Stimulated activated naive B cell treated with anti-CD40 and anti-IgM and Interleukin-4, amounts not matched to agents 10 μg/mL and 1 μg/mL and 100 μg/mL, for 72 hours (primary cell): ENCODE data around the gene KLB.

Experiments used
- ATAC-seq, 2 donors: fragments of 150-1000 bp; cut with Tn5 transposase; replicated peaks; 2 replicates each; pipeline ENCODE4 v1.10.0; 2021; ENCODE audit warnings: moderate library complexity in 1 of 2
- DNase-seq: peaks from one replicate; pipeline ENCODE4 v3.0.0; 2021
- H3K27ac Mint-ChIP-seq: one replicate; pipeline ENCODE4 v1.8.0; 2022; ENCODE audit warnings: mild to moderate bottlenecking, mixed read lengths
- H3K27me3 Mint-ChIP-seq, 2 donors: one replicate each; pipeline ENCODE4 v1.8.0; 2022; ENCODE audit warnings: mixed read lengths in 2 of 2
- H3K36me3 Mint-ChIP-seq, 2 donors: one replicate each; pipeline ENCODE4 v1.8.0; 2022; ENCODE audit warnings: mixed read lengths in 2 of 2, mild to moderate bottlenecking in 1 of 2
- H3K4me1 Mint-ChIP-seq, 2 donors: one replicate each; pipeline ENCODE4 v1.8.0; 2022; ENCODE audit warnings: mixed read lengths in 2 of 2, mild to moderate bottlenecking in 1 of 2
- H3K4me3 Mint-ChIP-seq, 2 donors: one replicate each; pipeline ENCODE4 v1.8.0; 2022; ENCODE audit warnings: mild to moderate bottlenecking in 2 of 2, mixed read lengths in 2 of 2, moderate library complexity in 1 of 2
- H3K9me3 Mint-ChIP-seq, 2 donors: one replicate each; pipeline ENCODE4 v1.8.0; 2022; ENCODE audit warnings: mixed read lengths in 2 of 2, mild to moderate bottlenecking in 1 of 2

Gene KLB

DNA sequence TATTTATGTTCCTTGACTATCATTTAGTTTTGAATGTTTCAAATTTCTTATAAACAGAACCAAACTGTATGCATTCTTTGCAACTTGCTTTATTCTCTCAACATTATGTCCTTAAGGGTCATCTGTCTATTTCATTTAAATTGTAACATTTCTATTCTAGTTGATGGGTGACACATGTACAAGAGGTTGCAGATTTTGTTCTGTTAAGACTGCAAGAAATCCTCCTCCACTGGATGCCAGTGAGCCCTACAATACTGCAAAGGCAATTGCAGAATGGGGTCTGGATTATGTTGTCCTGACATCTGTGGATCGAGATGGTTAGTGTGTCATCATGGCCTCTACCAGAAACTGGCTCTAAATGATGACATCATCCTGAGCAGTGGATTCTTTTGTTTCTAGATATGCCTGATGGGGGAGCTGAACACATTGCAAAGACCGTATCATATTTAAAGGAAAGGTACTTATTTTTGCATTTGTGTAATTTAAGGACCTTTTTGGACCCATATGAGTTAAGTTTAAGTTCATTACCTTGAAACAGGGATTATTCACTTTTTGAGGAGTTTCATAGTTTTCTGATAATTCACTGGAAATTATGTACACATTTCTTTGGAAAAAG, 58.3 kb downstream of the KLB start:
- Mint-ChIP-seq H3K9me3 (no peaks in the 10 kb centered on the region), H3K27me3 (no peaks in the 10 kb centered on the region), H3K36me3 (peaks cover 19 to 22% of the 10 kb centered on the region in 2 donors), H3K4me3 (no peak overlapping the region), H3K27ac (no peak overlapping the region), H3K4me1 (peaks cover 6 to 9% of the 10 kb centered on the region in 2 donors)
- no peak for ATAC-seq
- no peak for DNase-seq

DNA sequence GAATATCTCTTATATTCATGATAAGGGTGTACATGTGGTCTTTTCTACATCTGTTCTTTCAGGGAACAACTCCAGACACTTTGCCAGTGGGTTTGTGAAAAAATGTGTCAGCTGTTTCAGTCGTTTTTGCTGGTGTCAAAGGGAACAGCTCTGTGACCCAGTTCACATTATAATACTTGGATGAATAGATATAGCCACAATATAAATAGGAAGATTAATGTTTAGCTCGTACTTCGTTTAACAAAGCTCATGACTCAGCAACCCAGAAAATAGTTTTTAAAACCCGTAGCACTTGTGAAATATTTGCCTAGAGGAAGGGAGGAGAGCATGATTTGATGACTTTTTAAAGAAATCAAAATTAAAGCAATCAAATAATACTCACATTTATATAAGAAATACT, 60.0 kb downstream of the KLB start:
- no peaks in the 10 kb centered on the region for H3K27me3 Mint-ChIP-seq
- ATAC-seq (no peak), DNase-seq (no peak)
- H3K36me3 Mint-ChIP-seq, result peaks cover 19 to 30% of the 10 kb centered on the region in 2 donors
- H3K27ac Mint-ChIP-seq, result no peak overlapping the region
- H3K4me3 Mint-ChIP-seq, result no peak overlapping the region
- no peaks in the 10 kb centered on the region for H3K9me3 Mint-ChIP-seq
- peaks cover 7 to 12% of the 10 kb centered on the region in 2 donors for H3K4me1 Mint-ChIP-seq

DNA sequence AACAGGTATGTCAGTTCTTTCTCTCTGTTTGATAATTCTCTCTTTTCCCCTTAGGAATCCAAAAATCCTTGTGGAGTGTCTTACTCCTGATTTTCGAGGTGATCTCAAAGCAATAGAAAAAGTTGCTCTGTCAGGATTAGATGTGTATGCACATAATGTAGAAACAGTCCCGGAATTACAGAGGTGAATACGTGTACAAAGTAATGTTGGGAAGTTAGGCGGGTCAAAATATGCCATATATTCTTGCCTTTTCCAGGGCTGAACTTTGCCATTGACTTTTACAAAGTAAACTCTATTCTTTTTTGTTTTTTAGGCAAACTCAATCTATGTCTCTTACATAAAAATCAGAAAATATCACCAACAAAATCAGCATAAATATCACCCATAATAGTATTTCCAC, 60.7 kb downstream of the KLB start:
- DNase-seq (no peak), ATAC-seq (no peak)
- Mint-ChIP-seq H3K4me3 (no peak overlapping the region), H3K27ac (no peak overlapping the region), H3K27me3 (no peaks in the 10 kb centered on the region), H3K4me1 (peaks cover 7 to 12% of the 10 kb centered on the region in 2 donors), H3K36me3 (peaks cover 19 to 33% of the 10 kb centered on the region in 2 donors), H3K9me3 (no peaks in the 10 kb centered on the region)

DNA sequence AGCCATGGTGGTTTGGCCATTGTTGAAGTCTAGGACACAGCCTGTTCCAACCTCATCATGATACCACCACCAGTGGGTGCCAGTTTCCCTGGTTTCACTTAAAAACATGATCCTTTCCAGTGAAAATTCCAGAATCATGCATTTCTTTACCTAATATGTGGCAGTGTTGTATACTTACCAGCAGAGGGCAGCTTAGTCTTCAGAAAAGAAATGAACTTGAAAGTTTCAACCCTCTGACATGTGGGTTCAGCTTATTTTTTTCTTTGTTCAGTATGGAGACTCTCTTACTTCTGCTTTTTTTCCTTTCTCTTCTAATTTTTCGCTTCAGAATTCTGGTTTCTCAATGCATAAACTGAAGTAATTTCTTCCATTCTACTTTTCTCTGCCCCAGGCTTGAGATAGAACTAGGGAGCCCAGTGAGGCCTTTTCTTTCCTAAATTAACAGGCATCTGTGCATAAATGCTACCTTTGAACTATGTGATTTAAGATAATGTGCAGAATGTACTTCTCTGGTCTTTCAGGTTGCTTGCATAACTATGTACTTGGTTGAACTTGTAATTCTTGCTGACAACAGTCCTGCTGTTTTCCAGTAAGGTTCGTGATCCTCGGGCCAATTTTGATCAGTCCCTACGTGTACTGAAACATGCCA, 62.8 kb downstream of the KLB start:
- H3K9me3 Mint-ChIP-seq, result no peaks in the 10 kb centered on the region
- H3K27ac Mint-ChIP-seq, result peak overlapping the region; percentile 16
- no peak for DNase-seq
- H3K36me3 Mint-ChIP-seq, result peaks cover 15 to 30% of the 10 kb centered on the region in 2 donors
- ATAC-seq, result peak; percentile 95
- H3K4me3 Mint-ChIP-seq, result peak overlapping the region in 1 of 2 donors; percentile 25
- H3K27me3 Mint-ChIP-seq, result no peaks in the 10 kb centered on the region
- peaks cover 7 to 12% of the 10 kb centered on the region in 2 donors for H3K4me1 Mint-ChIP-seq

DNA sequence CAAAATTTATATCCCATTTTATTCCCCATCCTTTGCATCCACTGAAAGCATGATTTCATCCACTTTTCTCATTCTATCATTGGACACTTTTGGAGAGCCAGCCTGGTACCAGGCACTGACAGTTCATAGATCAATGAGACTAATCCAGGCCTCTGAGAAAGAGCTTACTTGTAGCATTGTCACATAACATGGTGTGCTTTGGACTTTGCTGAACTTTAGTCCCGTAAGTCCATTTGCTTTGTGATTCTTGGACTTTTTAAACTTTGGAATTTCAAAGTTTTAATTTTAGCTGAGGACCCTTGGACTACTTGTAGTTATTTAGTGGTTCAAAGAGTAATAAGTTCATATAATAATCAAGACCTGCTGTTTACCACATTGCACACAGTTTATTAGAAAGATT, 63.7 kb downstream of the KLB start:
- H3K4me3 Mint-ChIP-seq, result no peak overlapping the region
- H3K4me1 Mint-ChIP-seq, result peaks cover 6 to 12% of the 10 kb centered on the region in 2 donors
- DNase-seq (no peak), ATAC-seq (no peak)
- H3K27me3 Mint-ChIP-seq, result no peaks in the 10 kb centered on the region
- H3K36me3 Mint-ChIP-seq, result peaks cover 10 to 23% of the 10 kb centered on the region in 2 donors
- H3K9me3 Mint-ChIP-seq, result no peaks in the 10 kb centered on the region
- H3K27ac Mint-ChIP-seq, result no peak overlapping the region

DNA sequence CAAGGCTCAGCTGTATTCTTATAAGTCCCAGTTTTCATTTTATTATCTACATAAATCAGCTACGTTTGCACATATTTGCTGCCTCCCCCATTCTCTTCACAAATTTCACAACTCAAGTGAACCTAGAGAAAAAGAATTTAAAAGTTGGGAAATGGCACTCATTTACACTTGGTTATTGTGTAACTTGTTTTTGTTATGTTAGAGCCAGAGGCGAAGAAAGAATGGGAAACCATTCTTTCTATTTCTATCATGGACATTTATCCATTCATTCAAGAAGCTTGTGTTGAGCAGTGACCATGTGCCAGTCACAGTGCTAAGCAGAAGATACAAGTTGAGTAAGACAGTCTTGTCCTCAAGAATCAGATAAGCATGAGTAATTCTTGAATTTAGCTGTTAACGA, 65.7 kb downstream of the KLB start:
- Mint-ChIP-seq H3K4me3 (no peak overlapping the region), H3K27me3 (no peaks in the 10 kb centered on the region), H3K36me3 (peaks cover 10 to 30% of the 10 kb centered on the region in 2 donors)

DNA sequence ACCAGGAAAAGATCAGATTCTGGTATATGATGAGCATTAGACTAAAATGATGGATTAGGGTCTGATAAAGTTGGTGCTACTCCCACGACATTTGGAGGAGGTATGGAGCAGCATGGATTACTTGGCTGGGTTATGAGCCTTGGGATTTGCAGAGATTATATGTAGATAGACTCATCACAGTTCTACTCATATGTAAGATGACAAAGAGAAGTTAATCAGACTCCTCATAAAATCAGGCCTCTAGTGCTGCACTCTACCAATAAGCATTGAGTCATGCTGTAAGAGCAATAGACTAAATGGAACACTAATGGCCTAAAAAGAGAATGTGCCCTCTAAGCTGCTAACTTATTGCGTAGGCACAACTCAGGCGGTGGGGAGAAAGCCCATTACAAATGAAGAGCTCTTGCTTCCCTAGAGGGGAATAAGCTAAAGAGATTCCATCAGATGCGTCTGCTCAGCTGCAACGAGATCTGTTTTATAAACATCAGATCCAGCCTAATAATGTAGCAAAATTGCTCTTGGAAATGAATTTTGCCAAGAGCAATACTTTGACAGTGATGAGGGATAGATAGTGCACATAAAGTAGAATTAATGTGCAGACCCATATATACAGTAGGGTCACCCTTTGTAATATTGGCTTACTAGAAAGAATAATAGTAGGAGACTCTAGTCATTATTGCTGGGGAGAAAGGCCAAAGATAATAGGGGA, 69.6 kb downstream of the KLB start:
- no peaks in the 10 kb centered on the region for H3K4me1 Mint-ChIP-seq
- no peaks in the 10 kb centered on the region for H3K9me3 Mint-ChIP-seq
- DNase-seq (no peak), ATAC-seq (no peak)
- H3K36me3 Mint-ChIP-seq, result peaks cover 7 to 26% of the 10 kb centered on the region in 2 donors
- no peak overlapping the region for H3K27ac Mint-ChIP-seq
- no peak overlapping the region for H3K4me3 Mint-ChIP-seq
- no peaks in the 10 kb centered on the region for H3K27me3 Mint-ChIP-seq

More for the DNA sequence above, 65.7 kb downstream of the KLB start:
- Mint-ChIP-seq H3K27ac (no peak overlapping the region), H3K9me3 (no peaks in the 10 kb centered on the region), H3K4me1 (peaks cover 6 to 12% of the 10 kb centered on the region in 2 donors)
- ATAC-seq (no peak), DNase-seq (no peak)

DNA sequence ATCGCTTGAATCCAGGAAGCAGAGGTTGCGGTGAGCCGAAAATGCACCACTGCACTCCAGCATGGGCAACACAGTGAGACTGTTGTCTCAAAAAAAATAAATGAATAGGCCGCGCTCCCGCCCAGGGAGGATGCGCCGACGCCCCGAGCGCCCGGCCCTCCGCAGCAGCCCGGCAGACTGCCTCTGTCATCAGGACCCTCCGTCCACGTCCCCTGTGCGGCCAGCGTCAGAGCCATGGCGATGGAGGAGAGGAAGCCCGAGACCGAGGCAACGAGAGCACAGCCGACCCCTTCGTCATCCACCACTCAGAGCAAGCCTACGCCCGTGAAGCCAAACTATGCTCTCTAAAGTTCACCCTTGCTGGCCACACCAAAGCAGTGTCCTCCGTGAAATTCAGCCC, 73.5 kb downstream of the KLB start:
- Mint-ChIP-seq H3K4me1 (no peaks in the 10 kb centered on the region), H3K27me3 (no peaks in the 10 kb centered on the region), H3K9me3 (peaks cover 7% of the 10 kb centered on the region in 2 donors), H3K27ac (no peak overlapping the region), H3K36me3 (peaks cover 8 to 22% of the 10 kb centered on the region in 2 donors), H3K4me3 (no peak overlapping the region)
- no peak for ATAC-seq
- DNase-seq, result no peak

DNA sequence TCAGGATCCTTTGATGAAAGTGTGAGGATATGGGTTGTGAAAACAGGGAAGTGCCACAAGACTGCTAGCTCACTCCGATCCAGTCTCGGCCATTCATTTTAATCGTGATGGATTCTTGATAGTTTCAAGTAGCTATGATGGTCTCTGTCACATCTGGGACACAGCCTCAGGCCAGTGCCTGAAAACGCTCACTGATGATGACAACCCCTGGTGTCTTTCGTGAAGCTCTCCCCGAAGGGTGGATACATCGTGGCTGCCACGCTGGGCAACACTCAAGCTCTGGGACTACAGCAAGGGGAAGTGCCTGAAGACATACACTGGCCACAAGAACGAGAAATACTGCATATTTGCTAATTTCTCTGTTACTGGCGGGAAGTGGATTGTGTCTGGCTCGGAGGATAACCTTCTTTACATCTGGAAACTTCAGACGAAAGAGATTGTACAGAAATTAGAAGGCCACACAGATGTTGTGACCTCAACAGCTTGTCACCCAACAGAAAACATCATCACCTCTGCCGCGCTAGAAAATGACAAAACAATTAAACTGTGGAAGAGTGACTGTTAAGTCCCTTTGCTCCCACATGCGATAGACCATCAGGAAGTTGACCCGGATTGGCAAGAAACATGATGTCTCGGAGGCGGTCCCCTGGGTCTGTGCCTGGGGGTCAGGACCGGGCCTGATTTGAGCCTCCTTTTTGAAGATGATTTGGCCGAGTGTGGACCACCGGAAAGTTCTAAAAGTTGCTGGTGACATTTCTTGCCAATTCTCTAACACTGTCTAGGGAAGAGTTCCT, 74.4 kb downstream of the KLB start:
- ATAC-seq, result no peak
- Mint-ChIP-seq H3K4me1 (no peaks in the 10 kb centered on the region), H3K36me3 (peaks cover 8 to 19% of the 10 kb centered on the region in 2 donors), H3K4me3 (no peak overlapping the region), H3K27ac (no peak overlapping the region), H3K9me3 (peaks cover 7% of the 10 kb centered on the region in 2 donors), H3K27me3 (no peaks in the 10 kb centered on the region)
- DNase-seq, result no peak

DNA sequence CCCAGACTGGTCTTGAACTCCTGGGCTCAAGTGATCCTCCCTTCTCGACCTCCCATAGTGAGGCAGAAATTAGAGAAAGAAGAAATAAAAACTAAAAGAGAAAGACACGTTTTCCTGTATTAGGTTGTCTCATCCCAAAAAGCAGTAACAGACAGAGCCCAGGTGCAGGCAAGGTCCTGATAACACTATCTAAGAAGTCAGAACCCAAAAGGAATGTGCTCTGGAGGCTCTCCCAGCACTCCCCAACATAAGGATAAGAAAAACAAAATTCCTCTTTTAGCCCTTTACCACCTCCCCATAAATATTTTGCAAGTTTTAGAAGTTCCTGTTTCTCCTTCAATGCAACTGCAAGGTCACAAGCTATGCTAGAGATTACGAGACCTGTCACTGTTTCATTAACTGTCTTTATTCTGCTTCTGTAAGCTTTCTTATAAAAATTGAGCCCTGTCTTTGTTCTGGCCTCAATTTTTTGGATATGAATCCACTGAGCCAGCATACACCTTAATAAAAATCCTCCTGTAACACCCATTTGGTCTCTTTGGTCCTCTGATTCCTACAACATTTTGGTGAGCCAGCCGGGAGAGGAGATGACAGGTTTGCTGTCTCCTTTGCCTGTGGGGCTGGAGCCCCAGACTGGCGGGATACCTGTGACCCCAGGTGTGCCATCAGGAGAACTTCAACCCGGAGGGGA, 78.0 kb downstream of the KLB start:
- no peak for DNase-seq
- Mint-ChIP-seq H3K36me3 (peaks cover 6 to 11% of the 10 kb centered on the region in 2 donors), H3K4me3 (no peak overlapping the region), H3K27ac (no peak overlapping the region), H3K4me1 (no peaks in the 10 kb centered on the region), H3K27me3 (no peaks in the 10 kb centered on the region), H3K9me3 (peaks cover 7% of the 10 kb centered on the region in 2 donors)
- ATAC-seq, result no peak

DNA sequence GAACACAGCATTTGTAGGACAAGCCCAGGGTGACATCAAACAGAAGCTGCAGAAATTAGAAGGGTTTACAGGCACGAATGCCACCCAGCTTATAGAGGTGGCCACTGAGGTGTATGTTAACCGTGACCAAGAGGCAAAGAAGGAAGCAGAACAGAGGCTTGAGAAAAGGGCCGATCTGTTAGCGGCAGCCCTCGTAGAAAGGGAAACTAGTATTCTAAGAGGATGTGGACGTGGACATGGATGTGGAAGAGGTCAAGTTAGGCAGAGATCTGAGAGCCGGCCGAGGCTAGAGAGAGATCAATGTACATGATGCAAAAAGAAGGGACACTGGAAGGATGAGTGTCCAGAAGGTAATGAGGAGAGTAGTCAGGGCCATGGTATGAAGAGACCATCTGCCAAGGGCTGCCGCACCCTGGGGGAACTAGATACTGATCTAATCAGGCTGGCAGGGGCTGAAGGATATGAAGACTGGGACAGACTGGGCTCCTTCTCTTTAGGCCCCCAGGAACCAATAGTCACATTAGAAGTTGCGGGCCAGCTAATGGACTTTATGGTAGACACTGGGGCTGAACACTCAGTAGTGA, 79.6 kb downstream of the KLB start:
- no peaks in the 10 kb centered on the region for H3K4me1 Mint-ChIP-seq
- DNase-seq (no peak), ATAC-seq (no peak)
- no peak overlapping the region for H3K4me3 Mint-ChIP-seq
- H3K27me3 Mint-ChIP-seq, result no peaks in the 10 kb centered on the region
- H3K27ac Mint-ChIP-seq, result no peak overlapping the region
- H3K9me3 Mint-ChIP-seq, result peaks cover 7% of the 10 kb centered on the region in 2 donors
- peaks cover 4 to 6% of the 10 kb centered on the region in 2 donors for H3K36me3 Mint-ChIP-seq

DNA sequence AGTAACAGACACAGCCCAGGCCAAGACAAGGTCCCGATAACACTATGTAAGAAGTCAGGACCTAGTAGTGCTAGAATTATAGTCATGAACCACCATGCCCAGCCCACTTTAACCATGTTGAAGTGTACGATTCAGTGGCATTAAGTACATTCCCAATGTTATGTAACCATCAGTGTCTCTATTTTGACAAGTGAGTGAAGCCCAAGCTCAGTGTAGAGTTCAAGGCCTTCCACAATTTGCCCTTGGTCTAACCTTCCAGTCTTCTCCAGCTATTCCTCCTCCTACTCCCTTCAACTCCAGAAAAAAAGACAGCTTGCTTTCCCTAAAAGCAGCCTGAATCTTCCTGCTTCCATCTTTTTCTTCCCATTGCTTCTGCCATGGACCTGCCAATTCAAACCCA, 83.6 kb downstream of the KLB start:
- Mint-ChIP-seq H3K27ac (no peak overlapping the region), H3K4me3 (no peak overlapping the region), H3K27me3 (no peaks in the 10 kb centered on the region), H3K9me3 (no peaks in the 10 kb centered on the region), H3K36me3 (no peaks in the 10 kb centered on the region), H3K4me1 (no peaks in the 10 kb centered on the region)
- DNase-seq (no peak), ATAC-seq (no peak)

DNA sequence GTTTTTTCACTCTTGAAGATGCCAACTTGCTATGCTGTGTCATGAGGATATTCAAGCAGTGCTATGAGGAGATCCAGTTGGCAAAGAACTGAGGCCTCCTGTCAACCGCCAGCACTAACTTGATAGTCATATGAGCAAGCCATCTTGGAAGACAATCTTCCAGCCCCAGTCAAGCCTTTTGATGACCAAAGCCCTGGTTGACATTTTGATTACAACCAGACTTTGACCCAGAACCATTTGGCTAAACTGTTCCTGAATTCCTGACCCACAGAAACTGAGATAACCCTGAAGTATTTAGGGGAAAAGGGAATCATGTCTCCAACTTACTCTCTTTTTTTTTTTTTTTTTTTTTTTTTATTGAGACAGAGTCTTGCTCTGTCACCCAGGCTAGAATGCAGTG, 87.6 kb downstream of the KLB start:
- Mint-ChIP-seq H3K27ac (no peak overlapping the region), H3K36me3 (peaks cover 0 to 3% of the 10 kb centered on the region in 2 donors), H3K27me3 (no peaks in the 10 kb centered on the region), H3K4me3 (no peak overlapping the region), H3K4me1 (no peaks in the 10 kb centered on the region), H3K9me3 (no peaks in the 10 kb centered on the region)
- ATAC-seq (no peak), DNase-seq (no peak)
